Hepatocyte (in vitro differentiated cells): ENCODE measurements around the gene SLC29A3. TPM values are rescaled to one million over a fixed set of nuclear protein-coding genes. Genes with fewer than 3 reads are reported as not detected.

Experiments used
- DNase-seq: peaks from one replicate; pipeline ENCODE4 v3.0.0-alpha.2; 2016; ENCODE audit warnings: low spot score
- H2AFZ ChIP-seq: fragments of 200-600 bp; sonication (generic); 2 replicates; pipeline ENCODE4 v1.6.0; 2016; ENCODE audit warnings: antibody characterized with exemption, mild to moderate bottlenecking
- H3K27ac ChIP-seq: fragments of 200-600 bp; sonication (generic); 2 replicates; pipeline ENCODE4 v1.5.1; 2016; ENCODE audit warnings: mild to moderate bottlenecking
- H3K27me3 ChIP-seq: fragments of 200-600 bp; sonication (generic); 2 replicates; pipeline ENCODE4 v1.6.1; 2016
- H3K36me3 ChIP-seq: fragments of 200-600 bp; sonication (generic); replicated peaks from 2 replicates; pipeline ENCODE4 v1.5.1; 2016; ENCODE audit warnings: low read depth; ENCODE audit not compliant: insufficient read depth
- H3K4me1 ChIP-seq: fragments of 200-600 bp; sonication (generic); 2 replicates; pipeline ENCODE4 v1.5.1; 2016; ENCODE audit warnings: mild to moderate bottlenecking, moderate library complexity; ENCODE audit not compliant: insufficient read depth
- H3K4me2 ChIP-seq: fragments of 200-600 bp; sonication (generic); 2 replicates; pipeline ENCODE4 v1.6.0; 2016
- H3K4me3 ChIP-seq: fragments of 200-600 bp; sonication (generic); 2 replicates; pipeline ENCODE4 v1.5.1; 2016; ENCODE audit warnings: mild to moderate bottlenecking
- H3K79me2 ChIP-seq: fragments of 200-600 bp; sonication (generic); 2 replicates; pipeline ENCODE4 v1.6.0; 2017; ENCODE audit warnings: mild to moderate bottlenecking
- H3K9me2 ChIP-seq: fragments of 200-600 bp; sonication (generic); replicated peaks from 2 replicates; pipeline ENCODE4 v1.6.0; 2017; ENCODE audit warnings: mild to moderate bottlenecking; ENCODE audit not compliant: insufficient read depth
- H3K9me3 ChIP-seq: fragments of 200-600 bp; sonication (generic); 2 replicates; pipeline ENCODE4 v1.5.1; 2016; ENCODE audit warnings: low read depth, mild to moderate bottlenecking
- H4K20me1 ChIP-seq: fragments of 200-600 bp; sonication (generic); 2 replicates; pipeline ENCODE4 v1.6.0; 2016; ENCODE audit warnings: mild to moderate bottlenecking; ENCODE audit not compliant: insufficient read depth, poor library complexity, severe bottlenecking
- EZH2 ChIP-seq: fragments of 200-600 bp; sonication (generic); IDR thresholded peaks from 2 replicates; pipeline ENCODE4 v1.6.1; 2016; ENCODE audit warnings: antibody characterized with exemption, mild to moderate bottlenecking, borderline replicate concordance
- EZH2phosphoT487 ChIP-seq: fragments of 200-600 bp; sonication (generic); IDR thresholded peaks from one replicate; pipeline ENCODE4 v1.6.1; 2018; ENCODE audit warnings: antibody characterized with exemption, mild to moderate bottlenecking, low read depth, moderate library complexity; ENCODE audit not compliant: unreplicated experiment, severe bottlenecking
- WGBS: methylation state at CpG from one replicate; pipeline ENCODE4 v1.1.6; 2016; ENCODE audit warnings: low lambda C conversion rate; ENCODE audit errors: missing lambda C conversion rate; 5-methylcytosine and 5-hydroxymethylcytosine counted together
- polyA plus RNA-seq: library from polyadenylated mRNA; unstranded; fragments of >200 nt; fragmentation: Nextera tagmentation; extraction: Ambion mirVana; gene quantifications from 2 replicates; pipeline ENCODE4 v1.2.1, GENCODE V29; 2016
- total RNA-seq: library from RNA; depleted of rRNA; stranded (reverse); fragments of >200 nt; gene quantifications from 2 replicates; pipeline ENCODE4 v1.2.3, GENCODE V29; 2014
- TF ChIP-seq, protein P1 (sequence below): fragments of 200-600 bp; sonication (generic); IDR thresholded peaks from 2 replicates; pipeline ENCODE4 v1.5.1; 2016; ENCODE audit warnings: antibody characterized with exemption, mild to moderate bottlenecking; ENCODE audit not compliant: poor library complexity

SLC29A3 gene
- total and polyA plus RNA-seq, 2 experiments from 2014 or later: 8.4 to 12.0 TPM

DNA sequence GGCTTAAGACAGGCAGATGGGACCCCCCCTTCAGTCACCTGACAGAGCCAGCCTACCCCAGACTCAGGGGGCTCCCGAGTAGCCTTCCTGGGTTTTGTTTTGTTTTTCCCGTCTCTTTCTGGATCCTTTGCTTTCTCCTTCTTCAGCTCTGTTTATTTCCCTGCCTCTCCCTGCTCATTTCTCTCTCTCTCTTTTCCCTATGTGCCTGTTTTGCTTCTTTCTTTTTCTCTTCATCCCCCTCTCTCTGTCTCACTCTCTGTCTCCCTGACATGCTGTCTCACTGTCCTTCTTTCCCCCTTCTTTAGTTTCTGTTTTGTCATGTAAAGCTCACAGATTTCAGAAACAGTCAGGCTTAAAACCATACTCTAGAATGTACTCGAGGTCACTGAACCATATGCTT lies 38.2 kb upstream of the SLC29A3 start:
- Histone ChIP-seq H2AFZ (no peak overlapping the region), H3K79me2 (no peaks in the 10 kb centered on the region), H4K20me1 (no peaks in the 10 kb centered on the region), H3K36me3 (no peaks in the 10 kb centered on the region), H3K4me1 (peaks cover 7% of the 10 kb centered on the region), H3K27ac (no peak overlapping the region), H3K9me3 (no peaks in the 10 kb centered on the region), H3K9me2 (no peaks in the 10 kb centered on the region), H3K4me3 (no peak overlapping the region), H3K4me2 (no peak overlapping the region), H3K27me3 (no peaks in the 10 kb centered on the region)
- TF ChIP-seq EZH2 (no peak), EZH2phosphoT487 (no peak)
- TF ChIP-seq, protein P1, sequence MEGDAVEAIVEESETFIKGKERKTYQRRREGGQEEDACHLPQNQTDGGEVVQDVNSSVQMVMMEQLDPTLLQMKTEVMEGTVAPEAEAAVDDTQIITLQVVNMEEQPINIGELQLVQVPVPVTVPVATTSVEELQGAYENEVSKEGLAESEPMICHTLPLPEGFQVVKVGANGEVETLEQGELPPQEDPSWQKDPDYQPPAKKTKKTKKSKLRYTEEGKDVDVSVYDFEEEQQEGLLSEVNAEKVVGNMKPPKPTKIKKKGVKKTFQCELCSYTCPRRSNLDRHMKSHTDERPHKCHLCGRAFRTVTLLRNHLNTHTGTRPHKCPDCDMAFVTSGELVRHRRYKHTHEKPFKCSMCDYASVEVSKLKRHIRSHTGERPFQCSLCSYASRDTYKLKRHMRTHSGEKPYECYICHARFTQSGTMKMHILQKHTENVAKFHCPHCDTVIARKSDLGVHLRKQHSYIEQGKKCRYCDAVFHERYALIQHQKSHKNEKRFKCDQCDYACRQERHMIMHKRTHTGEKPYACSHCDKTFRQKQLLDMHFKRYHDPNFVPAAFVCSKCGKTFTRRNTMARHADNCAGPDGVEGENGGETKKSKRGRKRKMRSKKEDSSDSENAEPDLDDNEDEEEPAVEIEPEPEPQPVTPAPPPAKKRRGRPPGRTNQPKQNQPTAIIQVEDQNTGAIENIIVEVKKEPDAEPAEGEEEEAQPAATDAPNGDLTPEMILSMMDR: no peak
- WGBS: 43% methylated on average over 3 of the region's 3 CpGs
- DNase-seq: no peak

DNA sequence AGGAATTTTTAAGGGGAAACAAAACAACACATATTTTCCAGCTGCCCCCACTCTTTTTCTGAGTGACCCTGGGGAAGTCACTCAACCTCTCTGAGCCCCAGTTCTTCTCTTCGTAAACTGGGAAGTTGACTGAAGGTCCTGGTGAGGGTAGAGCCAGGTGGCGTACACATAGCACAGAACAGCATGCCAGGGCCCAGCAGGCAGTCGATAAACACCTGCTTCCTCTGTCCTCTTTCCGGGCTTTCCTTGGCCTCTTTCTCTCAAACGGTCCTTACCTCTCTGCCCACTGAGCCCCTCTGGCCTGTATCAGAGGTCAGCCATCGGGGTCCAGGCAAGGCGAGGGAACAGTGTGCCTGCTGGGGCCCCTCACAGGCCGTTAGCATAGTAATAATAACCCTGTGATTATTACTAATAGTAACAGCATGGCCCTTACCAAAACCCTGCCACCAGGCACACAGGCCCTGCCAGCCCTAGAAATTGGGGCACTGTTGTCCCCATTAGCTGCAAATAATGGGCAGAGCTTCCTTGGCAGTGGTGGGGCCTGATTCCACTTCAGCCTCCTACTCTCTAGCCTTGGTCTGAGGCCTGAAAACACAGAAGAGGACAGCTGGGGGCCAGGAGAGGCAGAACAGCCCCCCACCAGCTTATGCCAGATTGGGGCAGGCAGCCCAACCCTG lies 37.3 kb upstream of the SLC29A3 start:
- Histone ChIP-seq H3K9me2 (no peaks in the 10 kb centered on the region), H3K36me3 (no peaks in the 10 kb centered on the region), H3K79me2 (no peaks in the 10 kb centered on the region)

DNA sequence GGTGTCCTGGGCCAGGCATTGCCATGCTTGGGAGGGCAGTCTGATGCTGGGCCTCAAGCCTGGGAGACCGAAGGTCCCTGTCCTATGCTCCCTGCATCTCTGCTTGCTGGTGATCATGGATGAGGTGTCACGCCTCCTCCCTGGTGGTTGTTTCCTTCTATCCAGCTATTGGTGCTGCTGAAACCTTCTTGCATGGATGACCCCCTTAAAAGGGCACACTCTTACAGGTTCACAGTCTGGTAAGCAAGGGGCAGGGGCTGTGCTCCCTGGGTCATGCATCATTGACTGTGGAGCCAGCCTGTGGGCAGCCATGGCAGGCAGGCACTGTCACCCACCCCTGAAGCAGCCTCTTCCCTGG lies 36.8 kb upstream of the SLC29A3 start:
- TF ChIP-seq EZH2 (no peak), EZH2phosphoT487 (no peak)
- TF ChIP-seq, protein P1: no peak
- 96% methylated on average over 2 of the region's 2 CpGs for WGBS
- no peaks in the 10 kb centered on the region for H3K9me2 ChIP-seq
- H2AFZ ChIP-seq: no peak overlapping the region
- H3K4me3 ChIP-seq: no peak overlapping the region
- H3K27ac ChIP-seq: no peak overlapping the region
- no peak overlapping the region for H3K4me2 ChIP-seq
- no peaks in the 10 kb centered on the region for H3K9me3 ChIP-seq
- H3K27me3 ChIP-seq: no peaks in the 10 kb centered on the region
- no peaks in the 10 kb centered on the region for H3K36me3 ChIP-seq
- H3K79me2 ChIP-seq: no peaks in the 10 kb centered on the region
- peaks cover 7% of the 10 kb centered on the region for H3K4me1 ChIP-seq
- DNase-seq: no peak
- H4K20me1 ChIP-seq: no peaks in the 10 kb centered on the region

More for the DNA sequence above, 37.3 kb upstream of the SLC29A3 start:
- Histone ChIP-seq H4K20me1 (no peaks in the 10 kb centered on the region), H3K9me3 (no peaks in the 10 kb centered on the region), H3K27me3 (no peaks in the 10 kb centered on the region), H3K4me3 (no peak overlapping the region), H2AFZ (no peak overlapping the region), H3K27ac (no peak overlapping the region), H3K4me2 (no peak overlapping the region), H3K4me1 (peaks cover 7% of the 10 kb centered on the region)
- TF ChIP-seq EZH2 (no peak), EZH2phosphoT487 (no peak)
- TF ChIP-seq, protein P1: no peak
- DNase-seq: no peak
- 84% methylated on average over 8 of the region's 8 CpGs for WGBS
